Activated CD4-positive, alpha-beta T cell treated with anti-CD3 and anti-CD28 coated beads for 36 hours (primary cell): Measurements from ENCODE around the gene UBL7. TPM values are rescaled to one million over a fixed set of nuclear protein-coding genes. Genes with fewer than 3 reads are reported as not detected.

Experiments used
- ATAC-seq: fragments of 200-7000 bp; cut with Tn5 transposase; one replicate; pipeline ENCODE4 v1.10.0; 2021; ENCODE audit warnings: mild to moderate bottlenecking, moderate library complexity
- CTCF ChIA-PET: fragments of 350-600 bp; sonication (Branson Sonifier 250); formaldehyde crosslinking; loops from one replicate; lab custom pipeline; 2021; ENCODE audit warnings: antibody characterized with exemption; lab: Charles Lee
- POLR2A ChIA-PET: fragments of 350-600 bp; sonication (Branson Sonifier 250); formaldehyde crosslinking; loops from one replicate; lab custom pipeline; 2021; ENCODE audit warnings: antibody characterized with exemption, inconsistent platforms; lab: Charles Lee
- DNase-seq: peaks from one replicate; pipeline ENCODE4 v3.0.0-alpha.2; 2020
- H3K27ac Mint-ChIP-seq: one replicate; pipeline ENCODE4 v1.8.0; 2021; ENCODE audit warnings: mixed read lengths
- H3K27me3 Mint-ChIP-seq: one replicate; pipeline ENCODE4 v1.8.0; 2021; ENCODE audit warnings: mixed read lengths
- H3K36me3 Mint-ChIP-seq: one replicate; pipeline ENCODE4 v1.8.0; 2021; ENCODE audit warnings: low read depth, mixed read lengths
- H3K4me1 Mint-ChIP-seq: one replicate; pipeline ENCODE4 v1.8.0; 2021; ENCODE audit warnings: mixed read lengths
- H3K4me3 Mint-ChIP-seq: one replicate; pipeline ENCODE4 v1.8.0; 2021; ENCODE audit warnings: mild to moderate bottlenecking, moderate library complexity, mixed read lengths
- H3K9me3 Mint-ChIP-seq: one replicate; pipeline ENCODE4 v1.8.0; 2021; ENCODE audit warnings: low read depth, mixed read lengths
- intact Hi-C, 2 experiments: fragments of 100-400 bp; cut with DNase I in 1 of 2; cut with micrococcal nuclease in 1 of 2; formaldehyde crosslinking; loops; one replicate each; pipeline versions ENCODE4 v1.14.2 to v1.15.1; 2022 to 2024; cut with DNase I, micrococcal nuclease
- total RNA-seq, 2 experiments: library from RNA; stranded (reverse); gene quantifications; one replicate each; pipeline ENCODE4 v1.2.3, GENCODE V29; 2021

UBL7 gene
- total RNA-seq, 2 experiments from 2014 or later = 47.5 to 48.6 TPM

DNA sequence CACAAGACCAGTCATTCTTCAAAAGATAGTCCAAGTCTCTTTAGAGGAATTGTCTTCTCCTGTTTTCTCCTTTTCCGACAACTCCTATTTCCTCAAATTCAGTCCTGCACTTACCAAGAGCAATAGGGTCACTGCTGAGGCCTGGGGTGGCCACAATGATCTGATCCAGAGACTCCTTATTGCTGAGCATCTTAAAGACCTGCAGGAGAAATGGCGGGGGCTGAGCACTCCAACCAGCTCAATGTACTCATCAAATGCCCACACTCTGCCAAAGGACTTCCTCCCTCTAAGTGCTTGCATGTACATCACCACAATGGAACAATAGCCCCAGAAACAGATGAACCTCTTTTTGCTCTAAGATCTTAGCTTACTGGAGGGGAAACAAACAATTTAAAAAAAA lies 9.6 kb downstream of the UBL7 start:
- H3K27ac Mint-ChIP-seq = no peak overlapping the region
- no peaks in the 10 kb centered on the region for H3K9me3 Mint-ChIP-seq
- no peaks in the 10 kb centered on the region for H3K27me3 Mint-ChIP-seq
- ATAC-seq (no peak), DNase-seq (no peak)
- ChIA-PET POLR2A (interaction anchor here (0.6 kb wide), 1 partner anchor 32 kb away, joined by 3 read pairs; no protein-coding TSS in a partner anchor), CTCF (interaction anchor here (0.6 to 1.5 kb wide), 4 partner anchors 10 to 728 kb away, joined by 3 to 5 read pairs (median 4); no protein-coding TSS in a partner anchor)
- peaks cover 18% of the 10 kb centered on the region for H3K4me1 Mint-ChIP-seq
- H3K4me3 Mint-ChIP-seq = no peak overlapping the region
- intact Hi-C loops = loop anchor here in 1 of 2 experiments (5.0 kb wide), 1 partner anchor 41 kb away; no protein-coding TSS in a partner anchor
- peaks cover 41% of the 10 kb centered on the region for H3K36me3 Mint-ChIP-seq

GRCh38 chr15:74449643-74450205 lies 11.2 kb downstream of the UBL7 start:
- Mint-ChIP-seq H3K4me1 (peaks cover 9% of the 10 kb centered on the region), H3K9me3 (no peaks in the 10 kb centered on the region), H3K4me3 (no peak overlapping the region), H3K27ac (no peak overlapping the region), H3K36me3 (peaks cover 35% of the 10 kb centered on the region), H3K27me3 (no peaks in the 10 kb centered on the region)
- DNase-seq = no peak
- ChIA-PET POLR2A (interaction anchor here (0.6 kb wide), 1 partner anchor 11 kb away, joined by 3 read pairs; no protein-coding TSS in a partner anchor), CTCF (interaction anchor here (1.0 to 2.4 kb wide), 2 partner anchors 10 to 47 kb away, joined by 3 to 8 read pairs; no protein-coding TSS in a partner anchor)
- intact Hi-C loops = loop anchor here in 1 of 2 experiments (5.0 kb wide), 1 partner anchor 43 kb away; no protein-coding TSS in a partner anchor
- ATAC-seq = no peak

DNA sequence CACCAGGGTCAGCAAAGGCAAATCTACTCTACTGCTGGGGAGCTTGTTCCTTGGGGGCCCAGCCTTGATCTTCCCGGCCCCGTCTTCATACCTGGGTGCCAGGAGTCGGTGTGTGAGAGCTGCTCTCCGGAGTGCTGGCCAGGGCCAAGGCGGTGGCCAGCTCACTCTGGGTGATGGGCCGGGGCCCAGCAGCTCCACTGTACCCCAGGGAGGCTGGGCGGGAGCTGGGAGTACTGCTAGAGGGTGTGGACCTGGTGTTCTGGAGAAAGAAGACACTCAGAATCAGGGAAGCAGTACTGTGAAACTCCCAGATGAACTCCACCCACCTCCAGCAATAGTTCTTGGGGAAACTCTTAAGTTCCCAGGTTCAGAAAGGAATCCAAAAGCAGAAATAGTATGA lies 11.9 kb downstream of the UBL7 start:
- Mint-ChIP-seq H3K27ac (no peak overlapping the region), H3K27me3 (no peaks in the 10 kb centered on the region), H3K4me3 (no peak overlapping the region), H3K4me1 (peaks cover 5% of the 10 kb centered on the region), H3K9me3 (no peaks in the 10 kb centered on the region), H3K36me3 (peaks cover 31% of the 10 kb centered on the region)
- CTCF ChIA-PET = interaction anchor here (0.6 to 2.4 kb wide), 3 partner anchors 10 to 130 kb away, joined by 3 to 8 read pairs (median 3); no protein-coding TSS in a partner anchor
- no peak for DNase-seq
- POLR2A ChIA-PET = no interaction called here
- intact Hi-C loops = no loop called here
- ATAC-seq = no peak

DNA sequence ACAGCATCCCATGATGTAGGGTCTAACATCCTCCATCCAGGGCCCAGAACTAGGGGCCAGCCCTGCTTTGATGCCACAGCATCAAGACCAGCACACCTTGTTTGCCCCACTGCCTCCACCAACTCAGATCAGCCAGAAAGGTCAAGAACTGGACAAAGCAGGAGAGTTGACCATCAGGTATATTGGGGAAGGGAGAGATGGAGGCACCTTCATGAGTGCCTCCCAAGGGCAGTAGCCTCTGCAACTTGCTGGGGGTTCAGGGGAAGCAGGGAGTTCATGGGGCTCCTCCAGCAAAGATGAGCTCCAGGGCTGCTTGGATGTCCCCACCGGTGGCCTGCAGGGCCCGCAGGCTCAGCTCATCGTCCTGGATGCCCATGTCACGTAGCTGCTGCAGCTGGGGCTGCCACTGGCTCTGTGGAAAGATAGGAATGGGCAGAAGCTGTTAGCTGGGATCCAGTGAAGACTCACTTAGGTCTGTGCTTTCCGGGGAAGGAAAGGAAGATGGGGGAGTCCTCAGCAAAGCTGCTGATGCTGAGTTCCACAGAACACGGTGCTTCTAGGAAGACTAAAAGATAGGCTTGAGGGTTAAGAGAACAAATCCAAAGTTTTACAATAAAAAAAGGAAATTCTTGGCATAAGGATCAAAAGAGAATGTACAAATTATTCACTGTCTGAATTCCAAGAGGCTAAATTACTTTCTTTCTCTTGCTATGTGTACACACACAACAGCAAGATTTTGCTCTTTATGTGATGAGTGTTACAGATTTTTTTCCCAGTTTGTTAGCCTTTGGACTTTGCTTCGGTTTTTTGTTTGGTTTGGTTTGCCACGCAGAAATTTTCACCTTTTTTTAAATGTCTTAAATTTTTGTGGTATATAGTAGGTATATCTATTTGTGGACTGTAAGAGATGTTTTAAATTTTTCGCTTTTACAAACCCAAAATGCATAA lies 14.9 kb downstream of the UBL7 start:
- peaks cover 24% of the 10 kb centered on the region for H3K36me3 Mint-ChIP-seq
- H3K9me3 Mint-ChIP-seq = no peaks in the 10 kb centered on the region
- no peak overlapping the region for H3K4me3 Mint-ChIP-seq
- CTCF ChIA-PET = interaction anchor here (0.9 to 2.1 kb wide), 3 partner anchors 11 to 78 kb away, joined by 3 to 7 read pairs (median 6); partner anchors contain the start of gene CYP11A1
- no peak overlapping the region for H3K27ac Mint-ChIP-seq
- no peaks in the 10 kb centered on the region for H3K27me3 Mint-ChIP-seq
- ATAC-seq = no peak
- POLR2A ChIA-PET = no interaction called here
- DNase-seq = no peak
- intact Hi-C loops = no loop called here
- H3K4me1 Mint-ChIP-seq = no peaks in the 10 kb centered on the region

GRCh38 chr15:74444106-74445062 lies 16.6 kb downstream of the UBL7 start:
- peaks cover 20% of the 10 kb centered on the region for H3K36me3 Mint-ChIP-seq
- POLR2A ChIA-PET = no interaction called here

GRCh38 chr15:74443100-74443909 lies 17.7 kb downstream of the UBL7 start:
- Mint-ChIP-seq H3K4me1 (peaks cover 6% of the 10 kb centered on the region), H3K4me3 (no peak overlapping the region), H3K36me3 (peaks cover 16% of the 10 kb centered on the region), H3K9me3 (no peaks in the 10 kb centered on the region), H3K27me3 (no peaks in the 10 kb centered on the region), H3K27ac (peak overlapping the region; percentile 15)
- CTCF ChIA-PET = interaction anchor here (0.8 to 11.3 kb wide), 6 partner anchors 10 to 471 kb away, joined by 3 to 176 read pairs (median 8); no protein-coding TSS in a partner anchor
- POLR2A ChIA-PET = no interaction called here
- intact Hi-C loops = no loop called here
- no peak for DNase-seq
- no peak for ATAC-seq

More at GRCh38 chr15:74444106-74445062, 16.6 kb downstream of the UBL7 start:
- H3K27ac Mint-ChIP-seq = no peak overlapping the region
- H3K4me3 Mint-ChIP-seq = no peak overlapping the region
- DNase-seq (no peak), ATAC-seq (no peak)
- no peaks in the 10 kb centered on the region for H3K4me1 Mint-ChIP-seq
- no peaks in the 10 kb centered on the region for H3K27me3 Mint-ChIP-seq
- no peaks in the 10 kb centered on the region for H3K9me3 Mint-ChIP-seq
- intact Hi-C loops = no loop called here
- CTCF ChIA-PET = interaction anchor here (11.0 to 11.3 kb wide), 2 partner anchors 62 to 71 kb away, joined by 137 to 176 read pairs; no protein-coding TSS in a partner anchor

- DNase-seq = no peak
- Mint-ChIP-seq H3K9me3 (no peaks in the 10 kb centered on the region), H3K27ac (no peak overlapping the region), H3K27me3 (no peaks in the 10 kb centered on the region), H3K4me3 (no peak overlapping the region), H3K4me1 (peaks cover 7% of the 10 kb centered on the region), H3K36me3 (peaks cover 11% of the 10 kb centered on the region)
- CTCF ChIA-PET = interaction anchor here (0.8 to 11.3 kb wide), 12 partner anchors 11 to 470 kb away, joined by 3 to 176 read pairs (median 4); no protein-coding TSS in a partner anchor
- no peak for ATAC-seq
- intact Hi-C loops = no loop called here
- POLR2A ChIA-PET = no interaction called here
Observed at GRCh38 chr15:74442604-74443003, 18.4 kb downstream of the UBL7 start.

GRCh38 chr15:74442063-74442462 lies 18.9 kb downstream of the UBL7 start:
- Mint-ChIP-seq H3K4me3 (no peak overlapping the region), H3K27ac (no peak overlapping the region), H3K9me3 (no peaks in the 10 kb centered on the region), H3K4me1 (peaks cover 7% of the 10 kb centered on the region), H3K36me3 (peaks cover 11% of the 10 kb centered on the region), H3K27me3 (no peaks in the 10 kb centered on the region)
- POLR2A ChIA-PET = no interaction called here
- ATAC-seq = no peak
- CTCF ChIA-PET = interaction anchor here (0.8 to 11.3 kb wide), 14 partner anchors 10 to 469 kb away, joined by 3 to 176 read pairs (median 5); no protein-coding TSS in a partner anchor
- intact Hi-C loops = no loop called here
- no peak for DNase-seq

DNA sequence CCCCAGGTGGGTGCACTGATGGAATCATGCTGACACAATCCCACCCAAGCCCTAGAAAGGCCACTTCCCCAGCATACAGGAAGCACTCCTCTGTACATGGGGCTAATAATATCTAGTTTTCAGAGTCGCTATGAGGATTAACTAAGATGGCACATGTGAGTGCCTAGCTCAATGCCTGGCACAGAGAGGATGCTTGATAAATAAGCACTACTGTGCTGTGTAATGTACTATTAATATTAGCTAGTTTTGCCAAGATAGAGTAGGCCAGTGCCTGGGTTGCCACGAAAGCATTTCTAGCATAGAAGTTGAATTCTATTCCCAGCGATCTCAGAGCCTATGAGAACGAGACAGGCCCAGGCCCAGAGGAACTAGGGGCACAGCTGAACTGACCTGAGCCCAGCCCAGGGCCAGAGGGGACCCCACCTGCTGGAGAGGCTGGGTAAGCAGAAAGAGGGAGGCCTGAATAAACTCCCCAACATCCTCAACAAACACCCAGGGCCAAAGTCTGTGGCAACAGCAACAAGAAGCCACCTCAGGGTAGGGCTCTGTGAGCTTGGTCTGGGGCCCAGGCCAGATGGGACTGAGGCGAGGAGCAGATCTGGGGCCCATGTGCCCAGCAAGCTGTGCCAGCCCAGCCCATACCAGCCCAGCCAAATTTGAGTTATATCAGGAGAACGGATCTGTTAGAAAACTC lies 19.6 kb downstream of the UBL7 start:
- Mint-ChIP-seq H3K36me3 (peaks cover 6% of the 10 kb centered on the region), H3K27ac (no peak overlapping the region), H3K4me1 (peaks cover 7% of the 10 kb centered on the region), H3K4me3 (no peak overlapping the region), H3K9me3 (no peaks in the 10 kb centered on the region), H3K27me3 (no peaks in the 10 kb centered on the region)
- no peak for ATAC-seq
- intact Hi-C loops = no loop called here
- no peak for DNase-seq
- ChIA-PET CTCF (interaction anchor here (0.8 to 11.3 kb wide), 12 partner anchors 10 to 194 kb away, joined by 3 to 176 read pairs (median 5); partner anchors contain the start of gene UBL7), POLR2A (no interaction called here)
